Smooth muscle cell (in vitro differentiated cells): ENCODE results near the gene OLFM2. TPM values are rescaled to one million over a fixed set of nuclear protein-coding genes. Genes with fewer than 3 reads are reported as not detected.

Experiments
- DNase-seq: peaks from one replicate; lab custom pipeline; 2025; ENCODE audit not compliant: unreplicated experiment; lab: John Stamatoyannopoulos, UW
- H2AFZ ChIP-seq: fragments of 200-600 bp; sonication (generic); 2 replicates; pipeline ENCODE4 v1.6.0; 2016; ENCODE audit warnings: antibody characterized with exemption, low read depth, mild to moderate bottlenecking
- H3F3A ChIP-seq: fragments of 200-600 bp; sonication (generic); 2 replicates; pipeline ENCODE4 v1.6.0; 2017; ENCODE audit warnings: antibody characterized with exemption, low read depth
- H3K27ac ChIP-seq: fragments of 200-600 bp; sonication (generic); 2 replicates; pipeline ENCODE4 v1.5.1; 2016; ENCODE audit warnings: low read depth, mild to moderate bottlenecking
- H3K27me3 ChIP-seq: fragments of 200-600 bp; sonication (generic); 2 replicates; pipeline ENCODE4 v1.6.1; 2016; ENCODE audit warnings: low read depth, mild to moderate bottlenecking
- H3K36me3 ChIP-seq: fragments of 200-600 bp; sonication (generic); 2 replicates; pipeline ENCODE4 v1.5.1; 2016; ENCODE audit warnings: low read depth
- H3K4me1 ChIP-seq: fragments of 200-600 bp; sonication (generic); 2 replicates; pipeline ENCODE4 v1.5.1; 2016; ENCODE audit warnings: low read depth
- H3K4me2 ChIP-seq: fragments of 200-600 bp; sonication (generic); 2 replicates; pipeline ENCODE4 v1.6.0; 2016; ENCODE audit warnings: mild to moderate bottlenecking
- H3K4me3 ChIP-seq: fragments of 200-600 bp; sonication (generic); 2 replicates; pipeline ENCODE4 v1.5.1; 2016; ENCODE audit warnings: mild to moderate bottlenecking
- H3K79me2 ChIP-seq: fragments of 200-600 bp; sonication (generic); 2 replicates; pipeline ENCODE4 v1.6.0; 2016; ENCODE audit warnings: low read depth, mild to moderate bottlenecking
- H3K9ac ChIP-seq: fragments of 200-600 bp; sonication (generic); 2 replicates; pipeline ENCODE4 v1.6.0; 2016; ENCODE audit warnings: low read depth
- H3K9me3 ChIP-seq: fragments of 200-600 bp; sonication (generic); replicated peaks from 2 replicates; pipeline ENCODE4 v1.5.1; 2016; ENCODE audit warnings: low read depth
- H4K20me1 ChIP-seq: fragments of 200-600 bp; sonication (generic); 2 replicates; pipeline ENCODE4 v1.6.0; 2016; ENCODE audit warnings: low read depth
- WGBS: methylation state at CpG from one replicate; pipeline ENCODE4 v1.1.7; 2016; ENCODE audit warnings: low lambda C conversion rate; 5-methylcytosine and 5-hydroxymethylcytosine counted together
- polyA plus RNA-seq: library from polyadenylated mRNA; unstranded; fragments of >200 nt; fragmentation: Nextera tagmentation; extraction: Ambion mirVana; gene quantifications from 2 replicates; pipeline ENCODE4 v1.2.1, GENCODE V29; 2016
- total RNA-seq: library from RNA; depleted of rRNA; stranded (reverse); fragments of >200 nt; gene quantifications from 2 replicates; pipeline ENCODE4 v1.2.3, GENCODE V29; 2014
- TF ChIP-seq, protein P1 (sequence below): fragments of 200-600 bp; sonication (generic); IDR thresholded peaks from 2 replicates; pipeline ENCODE4 v1.5.1; 2017; ENCODE audit warnings: borderline replicate concordance, mild to moderate bottlenecking, antibody characterized with exemption; ENCODE audit not compliant: insufficient read depth, poor library complexity, severe bottlenecking

The OLFM2 gene
- total and polyA plus RNA-seq, 2 experiments from 2014 or later = 63.1 to 119 TPM

DNA sequence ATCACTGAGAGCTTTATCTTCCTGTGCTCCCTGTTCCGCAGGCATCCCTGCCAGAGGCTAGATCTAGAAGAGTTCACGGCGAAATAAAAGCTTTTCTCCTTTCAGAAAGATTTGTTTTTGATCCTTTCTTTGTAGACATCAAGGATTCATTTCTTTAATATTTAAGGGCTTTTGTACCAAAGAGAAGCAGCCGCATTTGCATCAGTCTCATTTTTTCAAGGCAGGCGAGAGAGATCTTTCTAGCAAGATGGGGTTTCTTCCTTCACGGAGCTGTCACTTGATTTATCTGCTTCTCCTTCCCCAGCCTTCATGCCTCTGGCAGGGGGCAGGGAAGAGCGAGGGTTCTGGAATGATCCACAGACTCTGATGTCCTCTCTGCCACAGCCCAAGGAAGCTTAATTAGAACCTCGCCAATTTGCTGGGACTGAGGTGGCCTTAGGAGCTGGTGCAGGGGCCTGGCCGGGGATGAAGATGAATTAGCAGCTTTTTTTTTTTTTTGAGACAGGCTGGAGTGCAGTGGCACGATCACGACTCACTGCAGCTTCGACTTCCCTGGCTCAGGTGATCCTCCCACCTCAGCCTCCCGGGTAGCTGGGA, 61.2 kb downstream of the OLFM2 start:
- H3K4me1 ChIP-seq = no peaks in the 10 kb centered on the region
- TF ChIP-seq, protein P1, sequence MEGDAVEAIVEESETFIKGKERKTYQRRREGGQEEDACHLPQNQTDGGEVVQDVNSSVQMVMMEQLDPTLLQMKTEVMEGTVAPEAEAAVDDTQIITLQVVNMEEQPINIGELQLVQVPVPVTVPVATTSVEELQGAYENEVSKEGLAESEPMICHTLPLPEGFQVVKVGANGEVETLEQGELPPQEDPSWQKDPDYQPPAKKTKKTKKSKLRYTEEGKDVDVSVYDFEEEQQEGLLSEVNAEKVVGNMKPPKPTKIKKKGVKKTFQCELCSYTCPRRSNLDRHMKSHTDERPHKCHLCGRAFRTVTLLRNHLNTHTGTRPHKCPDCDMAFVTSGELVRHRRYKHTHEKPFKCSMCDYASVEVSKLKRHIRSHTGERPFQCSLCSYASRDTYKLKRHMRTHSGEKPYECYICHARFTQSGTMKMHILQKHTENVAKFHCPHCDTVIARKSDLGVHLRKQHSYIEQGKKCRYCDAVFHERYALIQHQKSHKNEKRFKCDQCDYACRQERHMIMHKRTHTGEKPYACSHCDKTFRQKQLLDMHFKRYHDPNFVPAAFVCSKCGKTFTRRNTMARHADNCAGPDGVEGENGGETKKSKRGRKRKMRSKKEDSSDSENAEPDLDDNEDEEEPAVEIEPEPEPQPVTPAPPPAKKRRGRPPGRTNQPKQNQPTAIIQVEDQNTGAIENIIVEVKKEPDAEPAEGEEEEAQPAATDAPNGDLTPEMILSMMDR = no peak
- no peak overlapping the region for H2AFZ ChIP-seq
- H4K20me1 ChIP-seq = peaks cover 2% of the 10 kb centered on the region
- no peaks in the 10 kb centered on the region for H3K27me3 ChIP-seq
- no peak overlapping the region for H3K4me2 ChIP-seq
- H3K9ac ChIP-seq = no peak overlapping the region
- H3F3A ChIP-seq = no peaks in the 10 kb centered on the region
- H3K27ac ChIP-seq = no peak overlapping the region
- H3K4me3 ChIP-seq = no peak overlapping the region
- no peak for DNase-seq
- WGBS = 78% methylated on average over 13 of the region's 13 CpGs
- no peaks in the 10 kb centered on the region for H3K79me2 ChIP-seq
- H3K36me3 ChIP-seq = no peaks in the 10 kb centered on the region
- no peaks in the 10 kb centered on the region for H3K9me3 ChIP-seq

DNA sequence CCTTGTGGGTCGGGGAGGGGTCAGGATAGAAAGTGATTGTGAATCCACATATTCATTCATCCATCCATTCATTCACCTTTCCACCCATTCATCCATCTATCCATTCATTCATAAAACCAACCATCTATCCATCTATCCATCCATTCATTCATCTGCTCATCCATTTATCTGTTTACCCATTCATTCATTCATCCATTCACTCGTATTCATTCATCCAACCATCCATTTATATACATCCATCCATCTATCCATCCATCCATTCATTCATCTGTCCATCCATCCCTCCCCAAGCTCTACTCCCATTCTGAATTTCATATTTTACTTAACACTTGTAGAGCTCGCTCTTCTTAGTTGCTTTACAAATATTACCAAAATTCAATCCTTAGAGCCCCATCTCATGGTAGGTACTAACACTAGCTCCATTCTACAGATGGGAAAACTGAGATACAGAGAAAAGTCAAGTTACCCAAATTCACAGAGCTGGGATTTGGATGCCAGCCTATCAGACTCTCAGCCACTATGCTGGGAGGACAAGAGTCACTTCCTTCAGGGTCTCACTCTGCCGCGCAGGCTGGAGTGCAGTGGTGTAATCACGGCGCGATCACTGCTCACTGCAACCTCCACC, 63.6 kb downstream of the OLFM2 start:
- no peaks in the 10 kb centered on the region for H3K9me3 ChIP-seq
- no peak overlapping the region for H3K27ac ChIP-seq
- H3K4me3 ChIP-seq = no peak overlapping the region
- H3K4me2 ChIP-seq = no peak overlapping the region
- TF ChIP-seq, protein P1 = no peak
- no peaks in the 10 kb centered on the region for H3K36me3 ChIP-seq
- no peak overlapping the region for H2AFZ ChIP-seq
- H3F3A ChIP-seq = no peaks in the 10 kb centered on the region
- no peaks in the 10 kb centered on the region for H3K4me1 ChIP-seq
- 96% methylated on average over 8 of the region's 8 CpGs for WGBS
- no peak overlapping the region for H3K9ac ChIP-seq
- no peaks in the 10 kb centered on the region for H4K20me1 ChIP-seq
- no peaks in the 10 kb centered on the region for H3K27me3 ChIP-seq
- H3K79me2 ChIP-seq = no peaks in the 10 kb centered on the region
- no peak for DNase-seq

DNA sequence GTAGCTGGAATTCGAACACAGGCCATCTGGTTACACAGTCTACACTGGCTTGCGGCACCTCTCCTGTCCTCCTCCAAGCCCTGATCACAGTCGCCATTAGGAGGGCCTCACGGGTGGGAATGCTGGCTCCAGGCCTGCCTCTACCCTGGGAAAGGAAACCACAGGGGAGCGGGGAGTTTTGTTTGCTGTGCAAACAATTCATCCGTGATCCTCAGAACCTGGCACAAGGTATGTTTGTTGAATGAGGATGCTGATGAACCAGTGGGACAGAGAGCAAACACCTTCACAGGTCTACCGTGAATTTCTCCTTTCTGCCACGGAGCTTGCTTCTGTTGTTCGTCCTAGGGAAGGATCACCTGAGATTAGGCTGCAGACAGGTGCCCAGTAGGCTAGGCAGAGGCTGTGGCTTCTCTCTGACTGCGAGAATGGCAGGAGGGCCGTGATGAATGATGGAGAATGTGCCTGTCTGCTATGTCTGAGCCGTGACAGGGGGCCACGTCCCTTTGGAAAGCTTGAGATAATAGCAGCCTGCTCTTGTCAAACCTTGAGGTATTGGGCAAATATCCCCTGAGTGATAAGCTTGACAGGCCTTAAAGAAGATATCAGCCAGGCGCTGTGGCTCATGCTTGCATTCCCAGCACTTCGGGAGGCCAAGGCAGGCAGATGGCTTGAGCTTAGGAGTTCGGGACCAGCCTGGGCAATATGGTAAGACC, 64.5 kb downstream of the OLFM2 start:
- Histone ChIP-seq H3K27ac (no peak overlapping the region), H4K20me1 (no peaks in the 10 kb centered on the region), H3K27me3 (no peaks in the 10 kb centered on the region), H3K9ac (no peak overlapping the region), H3K4me2 (no peak overlapping the region), H3K79me2 (no peaks in the 10 kb centered on the region), H3K9me3 (no peaks in the 10 kb centered on the region), H2AFZ (no peak overlapping the region), H3K4me1 (no peaks in the 10 kb centered on the region), H3F3A (no peaks in the 10 kb centered on the region), H3K4me3 (no peak overlapping the region), H3K36me3 (no peaks in the 10 kb centered on the region)
- 66% methylated on average over 16 of the region's 16 CpGs for WGBS
- no peak for DNase-seq
- TF ChIP-seq, protein P1 = no peak
